Transverse colon (tissue), 4 donors: Measurements from ENCODE around the gene VWA8. TPM values are rescaled to one million over a fixed set of nuclear protein-coding genes. Genes with fewer than 3 reads are reported as not detected.
"Not testable (repeated sequence)": the region's sequence is repeated elsewhere in the genome, so short reads cannot be mapped to it uniquely, and the experiment has no call there.

Experiments
- DNase-seq: peaks from one replicate; pipeline ENCODE4 v3.0.0-alpha.2; 2019
- H3K27ac ChIP-seq, 4 donors: fragments of 200-600 bp; sonication (generic); 2 replicates each; pipeline ENCODE4 v1.5.1; 2016 to 2018; ENCODE audit warnings: inconsistent platforms in 4 of 4
- H3K27me3 ChIP-seq: fragments of 200-600 bp; sonication (generic); 2 replicates; pipeline ENCODE4 v1.5.1; 2017; ENCODE audit warnings: inconsistent platforms
- H3K36me3 ChIP-seq, 4 donors: fragments of 200-600 bp; sonication (generic); 2 replicates each; pipeline ENCODE4 v1.5.1; 2017 to 2019; ENCODE audit warnings: inconsistent platforms in 4 of 4
- H3K4me1 ChIP-seq, 4 donors: fragments of 200-600 bp; sonication (generic); 2 replicates each; pipeline ENCODE4 v1.5.1; 2017 to 2020; ENCODE audit warnings: inconsistent platforms in 4 of 4
- H3K4me3 ChIP-seq, 4 donors: fragments of 200-600 bp; sonication (generic); 1 replicate in 1 of 4; 2 replicates in 3 of 4; pipeline versions ENCODE4 v1.5.1 to v1.6.1; 2017 to 2019; ENCODE audit warnings: inconsistent platforms in 4 of 4
- H3K9me3 ChIP-seq, 2 donors: fragments of 200-600 bp; sonication (generic); 2 replicates each; pipeline ENCODE4 v1.5.1; 2017 to 2019; ENCODE audit warnings: inconsistent platforms in 2 of 2
- EP300 ChIP-seq: sonication (generic); formaldehyde crosslinking; IDR thresholded peaks from one replicate; pipeline ENCODE4 v1.6.1; 2017; ENCODE audit warnings: antibody characterized with exemption, low read depth
- POLR2A ChIP-seq: fragments of 450-650 bp; IDR thresholded peaks from one replicate; pipeline ENCODE4 v1.6.1; 2016; ENCODE audit warnings: antibody characterized with exemption, mild to moderate bottlenecking, moderate library complexity
- POLR2AphosphoS5 ChIP-seq, 3 donors: sonication (generic); formaldehyde crosslinking; IDR thresholded peaks; one replicate each; pipeline ENCODE4 v1.6.1; 2016; ENCODE audit warnings: antibody characterized with exemption in 3 of 3
- WGBS, 2 donors: methylation state at CpG; one replicate each; pipeline ENCODE4 v1.1.5; 2018; ENCODE audit warnings: low coverage in 1 of 2; 5-methylcytosine and 5-hydroxymethylcytosine counted together
- in situ Hi-C, 4 donors: fragments of 200-750 bp; cut with MboI; loops; one replicate each; pipeline versions ENCODE4 v1.15.0 to v1.15.1; 2017; ENCODE audit warnings: low sequenced_read_pairs in 3 of 4, low pct_ligation_motif_present in 1 of 4, low pct_unique_long_range_greater_than_20kb in 1 of 4
- intact Hi-C: fragments of 100-400 bp; cut with DNase I; formaldehyde crosslinking; loops from one replicate; pipeline ENCODE4 v1.15.1; 2023; ENCODE audit warnings: low total_unique reads
- total RNA-seq, 4 donors: library from RNA; depleted of rRNA; stranded (reverse); fragments of >200 nt; gene quantifications; one replicate each; pipeline ENCODE4 v1.1.0, GENCODE V29; 2016
- TF ChIP-seq, protein P1 (sequence below), 5 experiments: fragments of 200-600 bp in 3 of 5; fragments of 450-650 bp in 2 of 5; sonication (generic) in 3 of 5; IDR thresholded peaks; 1 replicate in 2 of 5; 2 replicates in 3 of 5; pipeline ENCODE4 v1.5.1; 2016 to 2017; ENCODE audit warnings: antibody characterized with exemption in 5 of 5, inconsistent platforms in 3 of 5, mild to moderate bottlenecking in 2 of 5, moderate library complexity in 1 of 5

VWA8 gene
- total RNA-seq, 4 donors from 2014 or later = 12.7 to 65.1 (median 35.0) TPM

DNA sequence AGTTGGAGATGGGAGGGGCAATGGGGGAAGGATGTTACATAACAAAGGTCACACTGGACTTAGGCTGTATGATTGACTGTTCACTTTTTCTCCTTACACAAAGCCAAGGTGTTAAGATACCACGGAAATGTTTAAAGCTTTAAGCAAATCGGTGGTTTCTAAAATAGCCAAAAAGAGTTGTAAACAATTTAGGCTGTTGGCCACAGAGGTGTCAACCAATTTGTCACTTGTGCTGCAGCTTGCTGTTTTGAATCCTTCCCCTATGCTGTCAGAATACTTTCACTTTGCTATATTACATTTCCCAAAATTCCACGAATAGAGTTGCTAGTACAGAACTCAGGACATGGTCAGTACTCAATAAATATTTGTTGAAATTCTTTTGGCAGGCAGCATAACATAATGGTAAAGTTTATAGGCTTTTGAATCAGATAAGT is 149.3 kb downstream of the VWA8 start:
- Histone ChIP-seq H3K9me3 (no peaks in the 10 kb centered on the region), H3K27me3 (no peaks in the 10 kb centered on the region), H3K4me1 (peaks cover 0 to 8% (median 0%) of the 10 kb centered on the region in 4 donors), H3K4me3 (no peak overlapping the region), H3K36me3 (peaks cover 0 to 15% (median 4%) of the 10 kb centered on the region in 4 donors), H3K27ac (no peak overlapping the region)
- in situ Hi-C loops = no loop called here
- no peak for DNase-seq
- WGBS, 2 donors = 26 to 48% methylated on average over 3 of the region's 3 CpGs
- intact Hi-C loops = no loop called here
- TF ChIP-seq, protein P1, sequence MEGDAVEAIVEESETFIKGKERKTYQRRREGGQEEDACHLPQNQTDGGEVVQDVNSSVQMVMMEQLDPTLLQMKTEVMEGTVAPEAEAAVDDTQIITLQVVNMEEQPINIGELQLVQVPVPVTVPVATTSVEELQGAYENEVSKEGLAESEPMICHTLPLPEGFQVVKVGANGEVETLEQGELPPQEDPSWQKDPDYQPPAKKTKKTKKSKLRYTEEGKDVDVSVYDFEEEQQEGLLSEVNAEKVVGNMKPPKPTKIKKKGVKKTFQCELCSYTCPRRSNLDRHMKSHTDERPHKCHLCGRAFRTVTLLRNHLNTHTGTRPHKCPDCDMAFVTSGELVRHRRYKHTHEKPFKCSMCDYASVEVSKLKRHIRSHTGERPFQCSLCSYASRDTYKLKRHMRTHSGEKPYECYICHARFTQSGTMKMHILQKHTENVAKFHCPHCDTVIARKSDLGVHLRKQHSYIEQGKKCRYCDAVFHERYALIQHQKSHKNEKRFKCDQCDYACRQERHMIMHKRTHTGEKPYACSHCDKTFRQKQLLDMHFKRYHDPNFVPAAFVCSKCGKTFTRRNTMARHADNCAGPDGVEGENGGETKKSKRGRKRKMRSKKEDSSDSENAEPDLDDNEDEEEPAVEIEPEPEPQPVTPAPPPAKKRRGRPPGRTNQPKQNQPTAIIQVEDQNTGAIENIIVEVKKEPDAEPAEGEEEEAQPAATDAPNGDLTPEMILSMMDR (IDR thresholded peaks at IDR 0.05) = no peak
- TF ChIP-seq POLR2A (no peak), EP300 (no peak), POLR2AphosphoS5 (IDR thresholded peaks at IDR 0.05) (no peak)

DNA sequence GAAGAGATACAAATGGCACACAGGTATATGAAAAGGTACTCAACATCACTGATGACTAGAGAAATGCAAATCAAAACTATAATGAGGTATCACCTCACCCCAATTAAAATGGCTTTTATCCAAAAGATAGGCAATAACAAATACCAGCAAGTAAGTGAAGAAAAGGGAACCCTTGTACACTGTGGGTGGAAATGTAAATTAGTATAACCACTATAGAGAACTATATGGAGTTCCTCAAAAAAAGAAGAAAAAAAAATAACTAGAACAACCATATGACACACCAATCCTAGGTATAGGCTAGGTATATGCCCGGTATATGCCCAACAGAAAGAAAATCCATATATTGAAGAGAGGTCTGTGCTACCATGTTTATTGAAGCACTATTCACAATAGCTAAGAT is 150.9 kb downstream of the VWA8 start:
- Histone ChIP-seq H3K27ac (no peak overlapping the region), H3K27me3 (no peaks in the 10 kb centered on the region), H3K36me3 (peaks cover 0 to 18% (median 4%) of the 10 kb centered on the region in 4 donors), H3K4me1 (peaks cover 0 to 8% (median 0%) of the 10 kb centered on the region in 4 donors), H3K4me3 (no peak overlapping the region), H3K9me3 (no peaks in the 10 kb centered on the region)
- intact Hi-C loops (no loop called here), in situ Hi-C loops (no loop called here)
- no peak for DNase-seq
- 93% methylated on average over 1 of the region's 1 CpG; no CpG with 5 or more reads in 1 of the 2 donors for WGBS, 2 donors
- no peak for TF ChIP-seq POLR2A
- no peak for TF ChIP-seq POLR2AphosphoS5 (IDR thresholded peaks at IDR 0.05)
- TF ChIP-seq, protein P1 (IDR thresholded peaks at IDR 0.05) = no peak
- TF ChIP-seq EP300 = no peak

DNA sequence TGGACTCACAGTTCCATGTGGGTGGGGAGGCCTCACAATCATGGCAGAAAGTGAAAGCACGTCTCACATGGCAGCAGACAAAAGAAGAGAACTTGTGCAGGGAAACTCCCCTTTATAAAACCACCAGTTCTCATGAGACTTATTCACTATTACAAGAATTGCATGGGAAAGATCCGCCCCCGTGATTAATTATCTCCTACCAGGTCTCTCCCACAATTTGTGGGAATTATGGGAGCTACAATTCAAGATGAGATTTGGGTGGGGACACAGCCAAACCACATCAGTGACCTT is 157.5 kb downstream of the VWA8 start:
- DNase-seq, H3K4me1 ChIP-seq, H3K4me3 ChIP-seq, H3K9me3 ChIP-seq, H3K27me3 ChIP-seq, in situ Hi-C loops, intact Hi-C loops, H3K27ac ChIP-seq: not testable (repeated sequence)
- peaks cover 0 to 33% (median 0%) of the 10 kb centered on the region in 4 donors for H3K36me3 ChIP-seq
- 92 to 100% methylated on average over 2 to 3 of the region's 3 CpGs for WGBS, 2 donors

DNA sequence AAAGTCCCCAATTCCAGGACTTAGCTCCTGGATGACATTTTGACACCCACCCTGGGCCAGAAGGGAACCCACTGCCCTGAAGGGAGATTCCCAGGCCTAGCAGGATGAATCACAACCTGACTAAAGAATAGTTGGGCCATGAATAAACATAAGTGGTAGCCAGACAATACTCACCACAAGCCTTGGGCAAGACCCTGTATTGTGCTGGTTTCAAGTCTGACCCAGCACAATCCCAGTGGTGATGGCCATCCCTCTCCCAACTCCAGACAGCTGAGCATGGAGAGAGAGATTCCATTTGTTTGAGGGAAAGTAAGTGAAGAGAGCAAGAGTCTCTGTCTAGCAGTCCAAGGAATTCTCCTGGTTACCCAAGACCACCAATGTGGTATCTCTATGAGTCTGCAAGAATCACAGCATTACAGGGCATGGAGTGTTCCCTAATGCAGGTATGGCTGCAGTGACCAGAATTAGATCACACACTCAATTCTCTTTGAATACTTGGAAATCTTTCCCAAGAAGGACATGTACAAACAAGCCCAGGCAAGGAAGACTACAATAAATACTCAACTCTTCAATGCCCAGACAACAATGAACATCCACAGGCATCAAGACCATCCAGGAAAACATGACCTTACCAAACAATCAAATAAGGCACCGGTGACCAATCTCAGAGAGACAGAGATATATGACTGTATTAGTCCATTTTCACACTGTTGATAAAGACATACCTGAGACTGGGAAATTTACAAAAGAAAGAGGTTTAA is 158.0 kb downstream of the VWA8 start:
- WGBS, 2 donors = 88 to 100% methylated on average over 1 of the region's 1 CpG
- in situ Hi-C loops = no loop called here
- H3K27me3 ChIP-seq = no peaks in the 10 kb centered on the region

More for the DNA sequence above, 158.0 kb downstream of the VWA8 start:
- DNase-seq = no peak
- intact Hi-C loops = no loop called here
- H3K27ac ChIP-seq = no peak overlapping the region
- no peaks in the 10 kb centered on the region for H3K9me3 ChIP-seq
- no peaks in the 10 kb centered on the region for H3K4me1 ChIP-seq
- no peak for TF ChIP-seq POLR2A
- TF ChIP-seq, protein P1 (IDR thresholded peaks at IDR 0.05) = no peak
- no peak for TF ChIP-seq POLR2AphosphoS5 (IDR thresholded peaks at IDR 0.05)
- no peak for TF ChIP-seq EP300
- H3K4me3 ChIP-seq = no peak overlapping the region
- peaks cover 0 to 33% (median 0%) of the 10 kb centered on the region in 4 donors for H3K36me3 ChIP-seq
